Fibroblast of mammary gland (primary cell): ENCODE data around the gene RNASEH2A.
"Not testable (repeated sequence)": the region's sequence is repeated elsewhere in the genome, so short reads cannot be mapped to it uniquely, and the experiment has no call there.

Experiments used
- DNase-seq: peaks from one replicate; pipeline ENCODE4 v3.0.0-alpha.2; 2010; ENCODE audit warnings: low read depth
- H3K4me3 ChIP-seq: 2 replicates; pipeline ENCODE4 v1.5.1; 2011; ENCODE audit warnings: low read depth, mild to moderate bottlenecking, low read length, moderate library complexity; ENCODE audit not compliant: control insufficient read depth
- CTCF ChIP-seq: conservative IDR thresholded peaks from 2 replicates; pipeline ENCODE4 v1.5.1; 2011; ENCODE audit warnings: low read depth, low read length, inconsistent platforms; ENCODE audit not compliant: control insufficient read depth, insufficient read depth

Gene RNASEH2A

GRCh38 chr19:12838886-12839756 lies 32.7 kb downstream of the RNASEH2A start:
- no peak for DNase-seq
- no peak overlapping the region for H3K4me3 ChIP-seq
- no peak for TF ChIP-seq CTCF

- DNase-seq = peak; percentile 74
- TF ChIP-seq CTCF = no peak
- H3K4me3 ChIP-seq = peak overlapping the region; percentile 28
These were observed 34.0 kb downstream of the RNASEH2A start for GRCh38 chr19:12840091-12841079.

- peak; percentile 27 for DNase-seq
- no peak for TF ChIP-seq CTCF
- H3K4me3 ChIP-seq = peak overlapping the region; percentile 28
These were observed 34.7 kb downstream of the RNASEH2A start for GRCh38 chr19:12841094-12841493.

GRCh38 chr19:12842511-12842910 lies 36.1 kb downstream of the RNASEH2A start:
- DNase-seq = no peak
- H3K4me3 ChIP-seq = no peak overlapping the region
- TF ChIP-seq CTCF = no peak

GRCh38 chr19:12843328-12843727 lies 36.9 kb downstream of the RNASEH2A start:
- no peak for DNase-seq
- TF ChIP-seq CTCF = no peak
- H3K4me3 ChIP-seq = no peak overlapping the region

- H3K4me3 ChIP-seq = no peak overlapping the region
- no peak for DNase-seq
- TF ChIP-seq CTCF = no peak
These were observed 37.8 kb downstream of the RNASEH2A start for GRCh38 chr19:12843999-12844732.

- not testable (repeated sequence) for H3K4me3 ChIP-seq, DNase-seq
These were observed 40.2 kb downstream of the RNASEH2A start for GRCh38 chr19:12846613-12847012.
